ENCODE measurements around the gene PTPRN2.

PTPRN2 gene

GRCh38 chr7:158405324-158405723 lies 182.3 kb downstream of the PTPRN2 start:
- DNase-seq (ENCODE audit: low spot score), result no peak
- TF ChIP-seq CTCF (IDR thresholded peaks at IDR 0.05; ENCODE audit: borderline replicate concordance, control extremely low read depth, extremely low read depth, insufficient read depth, missing control alignments), result no peak
- in situ Hi-C loops (cut with MboI; ENCODE audit: low sequenced_read_pairs, unreplicated experiment), result no loop called here

GRCh38 chr7:158404031-158404761 lies 183.4 kb downstream of the PTPRN2 start:
- in situ Hi-C loops (cut with MboI; ENCODE audit: low sequenced_read_pairs, unreplicated experiment), result no loop called here
- no peak for DNase-seq (ENCODE audit: low spot score)
- no peak for TF ChIP-seq CTCF (IDR thresholded peaks at IDR 0.05; ENCODE audit: borderline replicate concordance, control extremely low read depth, extremely low read depth, insufficient read depth, missing control alignments)

- TF ChIP-seq CTCF (IDR thresholded peaks at IDR 0.05; ENCODE audit: borderline replicate concordance, control extremely low read depth, extremely low read depth, insufficient read depth, missing control alignments), result no peak
- no peak for DNase-seq (ENCODE audit: low spot score)
- in situ Hi-C loops (cut with MboI; ENCODE audit: low sequenced_read_pairs, unreplicated experiment), result no loop called here
These were observed 184.4 kb downstream of the PTPRN2 start for GRCh38 chr7:158403013-158403821.

- DNase-seq (ENCODE audit: low spot score), result no peak
- no peak for TF ChIP-seq CTCF (IDR thresholded peaks at IDR 0.05; ENCODE audit: borderline replicate concordance, control extremely low read depth, extremely low read depth, insufficient read depth, missing control alignments)
- in situ Hi-C loops (cut with MboI; ENCODE audit: low sequenced_read_pairs, unreplicated experiment), result no loop called here
These were observed 185.2 kb downstream of the PTPRN2 start for GRCh38 chr7:158402471-158402870.

- TF ChIP-seq CTCF (IDR thresholded peaks at IDR 0.05; ENCODE audit: borderline replicate concordance, control extremely low read depth, extremely low read depth, insufficient read depth, missing control alignments), result no peak
- in situ Hi-C loops (cut with MboI; ENCODE audit: low sequenced_read_pairs, unreplicated experiment), result no loop called here
- DNase-seq (ENCODE audit: low spot score), result no peak
These were observed 185.8 kb downstream of the PTPRN2 start for GRCh38 chr7:158401826-158402225.

- no peak for DNase-seq (ENCODE audit: low spot score)
- in situ Hi-C loops (cut with MboI; ENCODE audit: low sequenced_read_pairs, unreplicated experiment), result no loop called here
These were observed 186.3 kb downstream of the PTPRN2 start for GRCh38 chr7:158401295-158401694.

More at GRCh38 chr7:158401295-158401694, 186.3 kb downstream of the PTPRN2 start:
- TF ChIP-seq CTCF (IDR thresholded peaks at IDR 0.05; ENCODE audit: borderline replicate concordance, control extremely low read depth, extremely low read depth, insufficient read depth, missing control alignments), result no peak
